GM06990 (cell line): ENCODE measurements around the gene ADARB2.

Experiments
- DNase-seq: peaks from one replicate; pipeline ENCODE4 v3.0.0-alpha.2; 2011; ENCODE audit not compliant: insufficient read length; ENCODE audit errors: extremely low read depth
- H3K27me3 ChIP-seq: replicated peaks from 2 replicates; pipeline ENCODE4 v1.6.0; 2011; ENCODE audit warnings: low read length; ENCODE audit not compliant: control insufficient read depth, insufficient read depth
- H3K36me3 ChIP-seq: 2 replicates; pipeline ENCODE4 v1.5.1; 2011; ENCODE audit warnings: low read length; ENCODE audit not compliant: control insufficient read depth, insufficient read depth
- H3K4me3 ChIP-seq: replicated peaks from 2 replicates; pipeline ENCODE4 v1.5.1; 2011; ENCODE audit warnings: low read depth, mild to moderate bottlenecking, control low read depth, low read length
- CTCF ChIP-seq: IDR thresholded peaks from 2 replicates; pipeline ENCODE4 v1.5.1; 2011; ENCODE audit warnings: low read length, control low read depth, mild to moderate bottlenecking, inconsistent platforms; ENCODE audit not compliant: insufficient read depth, poor library complexity, severe bottlenecking

ADARB2 gene

GRCh38 chr10:1706256-1706655, 31.1 kb downstream of the ADARB2 start:
- H3K4me3 ChIP-seq = no peak overlapping the region
- peaks cover 4% of the 10 kb centered on the region for H3K36me3 ChIP-seq
- no peak for DNase-seq
- no peak for TF ChIP-seq CTCF
- no peaks in the 10 kb centered on the region for H3K27me3 ChIP-seq

GRCh38 chr10:1698185-1698584, 39.1 kb downstream of the ADARB2 start:
- Histone ChIP-seq H3K4me3 (no peak overlapping the region), H3K36me3 (peaks cover 8% of the 10 kb centered on the region), H3K27me3 (no peaks in the 10 kb centered on the region)
- no peak for DNase-seq
- TF ChIP-seq CTCF = no peak

GRCh38 chr10:1696106-1696505, 41.2 kb downstream of the ADARB2 start:
- TF ChIP-seq CTCF = no peak
- DNase-seq = no peak
- no peaks in the 10 kb centered on the region for H3K27me3 ChIP-seq
- H3K36me3 ChIP-seq = peaks cover 8% of the 10 kb centered on the region
- no peak overlapping the region for H3K4me3 ChIP-seq

GRCh38 chr10:1690086-1690485, 47.2 kb downstream of the ADARB2 start:
- Histone ChIP-seq H3K4me3 (no peak overlapping the region), H3K36me3 (peaks cover 5% of the 10 kb centered on the region), H3K27me3 (no peaks in the 10 kb centered on the region)
- TF ChIP-seq CTCF = no peak
- DNase-seq = no peak

- no peak overlapping the region for H3K4me3 ChIP-seq
Observed at GRCh38 chr10:1688531-1688930, 48.8 kb downstream of the ADARB2 start.

More at GRCh38 chr10:1688531-1688930, 48.8 kb downstream of the ADARB2 start:
- Histone ChIP-seq H3K27me3 (no peaks in the 10 kb centered on the region), H3K36me3 (peaks cover 2% of the 10 kb centered on the region; the same call in 1 of the 2 replicates)
- no peak for TF ChIP-seq CTCF
- no peak for DNase-seq
